ENCODE results near the gene DDX52. TPM values are rescaled to one million over a fixed set of nuclear protein-coding genes. Genes with fewer than 3 reads are reported as not detected.
"Not testable (repeated sequence)": the region's sequence is repeated elsewhere in the genome, so short reads cannot be mapped to it uniquely, and the experiment has no call there.

Gene DDX52
- total RNA-seq (2014; rRNA removed; shearing (Covaris generic)): 33.7 and 34.0 TPM in 2 replicates
- 15.6 and 21.1 TPM in 2 replicates for polyA plus RNA-seq (2015; cell fraction: cytosol; rRNA removed)
- 38.3 and 48.6 TPM in 2 replicates for polyA plus RNA-seq (2015; cell fraction: nucleus; rRNA removed)

GRCh38 chr17:37643118-37643766 is at the start of gene DDX52:
Gene DDX52, minus strand, starts transcription at chr17:37643446. Its CDS starts 26 bp downstream, at chr17:37643420.
- peak; percentile 91 for DNase-seq (ENCODE audit: low read depth, low spot score)
- in situ Hi-C loops (cut with HindIII; ENCODE audit: low pct_unique_long_range_greater_than_20kb, low sequenced_read_pairs): no loop called here

GRCh38 chr17:37691807-37692206 is 48.6 kb upstream of the DDX52 start:
- in situ Hi-C loops (cut with HindIII; ENCODE audit: low pct_unique_long_range_greater_than_20kb, low sequenced_read_pairs): no loop called here
- DNase-seq (ENCODE audit: low read depth, low spot score): no peak

- no peak for DNase-seq (ENCODE audit: low read depth, low spot score)
- in situ Hi-C loops (cut with HindIII; ENCODE audit: low pct_unique_long_range_greater_than_20kb, low sequenced_read_pairs): no loop called here
These were observed 46.1 kb upstream of the DDX52 start for GRCh38 chr17:37689317-37689716.

GRCh38 chr17:37683454-37683984 is 40.3 kb upstream of the DDX52 start:
- in situ Hi-C loops (cut with HindIII; ENCODE audit: low pct_unique_long_range_greater_than_20kb, low sequenced_read_pairs): no loop called here
- DNase-seq (ENCODE audit: low read depth, low spot score): no peak

GRCh38 chr17:37682007-37682406 is 38.8 kb upstream of the DDX52 start:
- no peak for DNase-seq (ENCODE audit: low read depth, low spot score)
- in situ Hi-C loops (cut with HindIII; ENCODE audit: low pct_unique_long_range_greater_than_20kb, low sequenced_read_pairs): no loop called here

GRCh38 chr17:37679995-37680394 is 36.7 kb upstream of the DDX52 start:
- DNase-seq (ENCODE audit: low read depth, low spot score); in situ Hi-C loops (cut with HindIII; ENCODE audit: low pct_unique_long_range_greater_than_20kb, low sequenced_read_pairs): not testable (repeated sequence)

GRCh38 chr17:37678036-37678435 is 34.8 kb upstream of the DDX52 start:
- DNase-seq (ENCODE audit: low read depth, low spot score): no peak
- in situ Hi-C loops (cut with HindIII; ENCODE audit: low pct_unique_long_range_greater_than_20kb, low sequenced_read_pairs): no loop called here

GRCh38 chr17:37677021-37677420 is 33.8 kb upstream of the DDX52 start:
- in situ Hi-C loops (cut with HindIII; ENCODE audit: low pct_unique_long_range_greater_than_20kb, low sequenced_read_pairs): no loop called here
- DNase-seq (ENCODE audit: low read depth, low spot score): no peak

GRCh38 chr17:37676115-37676925 is 33.1 kb upstream of the DDX52 start:
- DNase-seq (ENCODE audit: low read depth, low spot score): no peak
- in situ Hi-C loops (cut with HindIII; ENCODE audit: low pct_unique_long_range_greater_than_20kb, low sequenced_read_pairs): no loop called here

- DNase-seq (ENCODE audit: low read depth, low spot score): no peak
- in situ Hi-C loops (cut with HindIII; ENCODE audit: low pct_unique_long_range_greater_than_20kb, low sequenced_read_pairs): no loop called here
These were observed 31.3 kb upstream of the DDX52 start for GRCh38 chr17:37674511-37674910.

- DNase-seq (ENCODE audit: low read depth, low spot score): no peak
- in situ Hi-C loops (cut with HindIII; ENCODE audit: low pct_unique_long_range_greater_than_20kb, low sequenced_read_pairs): no loop called here
These were observed 30.1 kb upstream of the DDX52 start for GRCh38 chr17:37673386-37673785.

- in situ Hi-C loops (cut with HindIII; ENCODE audit: low pct_unique_long_range_greater_than_20kb, low sequenced_read_pairs): no loop called here
- DNase-seq (ENCODE audit: low read depth, low spot score): no peak
These were observed 29.4 kb upstream of the DDX52 start for GRCh38 chr17:37672548-37673078.

- DNase-seq (ENCODE audit: low read depth, low spot score): no peak
These were observed 28.7 kb upstream of the DDX52 start for GRCh38 chr17:37671824-37672547.

GRCh38 chr17:37671028-37671823 is 28.0 kb upstream of the DDX52 start:
- DNase-seq (ENCODE audit: low read depth, low spot score): no peak
- in situ Hi-C loops (cut with HindIII; ENCODE audit: low pct_unique_long_range_greater_than_20kb, low sequenced_read_pairs): no loop called here

More at GRCh38 chr17:37671824-37672547, 28.7 kb upstream of the DDX52 start:
- in situ Hi-C loops (cut with HindIII; ENCODE audit: low pct_unique_long_range_greater_than_20kb, low sequenced_read_pairs): no loop called here

GRCh38 chr17:37667039-37667438 is 23.8 kb upstream of the DDX52 start:
- no peak for DNase-seq (ENCODE audit: low read depth, low spot score)
- in situ Hi-C loops (cut with HindIII; ENCODE audit: low pct_unique_long_range_greater_than_20kb, low sequenced_read_pairs): no loop called here

- in situ Hi-C loops (cut with HindIII; ENCODE audit: low pct_unique_long_range_greater_than_20kb, low sequenced_read_pairs): no loop called here
- DNase-seq (ENCODE audit: low read depth, low spot score): no peak
These were observed 21.0 kb upstream of the DDX52 start for GRCh38 chr17:37664214-37664613.

- in situ Hi-C loops (cut with HindIII; ENCODE audit: low pct_unique_long_range_greater_than_20kb, low sequenced_read_pairs): no loop called here
- no peak for DNase-seq (ENCODE audit: low read depth, low spot score)
These were observed 19.1 kb upstream of the DDX52 start for GRCh38 chr17:37662353-37662752.

Data from SK-MEL-5 (cell line).